Frontal cortex (tissue), 4 donors: ENCODE measurements around the gene CRYGD. TPM values are rescaled to one million over a fixed set of nuclear protein-coding genes. Genes with fewer than 3 reads are reported as not detected.
"Not testable (repeated sequence)": the region's sequence is repeated elsewhere in the genome, so short reads cannot be mapped to it uniquely, and the experiment has no call there.

Experiments used
- DNase-seq, 2 donors: peaks; one replicate each; pipeline ENCODE4 v3.0.0; 2012; ENCODE audit warnings: low spot score in 2 of 2
- FAIRE-seq: peaks from 2 replicates; lab custom pipeline; 2012; peaks lifted over from hg19 to GRCh38; lab: Jason Lieb, UNC
- total RNA-seq: library from RNA; depleted of rRNA; stranded (reverse); fragments of >200 nt; gene quantifications from one replicate; pipeline ENCODE4 v1.2.3, GENCODE V29; 2014
- donor health status: control.
- donor health status: control.
- donor health status: control.

The CRYGD gene
- total RNA-seq, 1 donor from 2014 or later: 2.4 TPM

- no peak for DNase-seq
Observed at GRCh38 chr2:208134928-208135586, 10.7 kb upstream of the CRYGD start.

GRCh38 chr2:208130712-208131110 is 6.4 kb upstream of the CRYGD start:
- FAIRE-seq (no peak), DNase-seq (no peak)

More at GRCh38 chr2:208134928-208135586, 10.7 kb upstream of the CRYGD start:
- no peak for FAIRE-seq

GRCh38 chr2:208129744-208130711 is 5.7 kb upstream of the CRYGD start, which contains the start of gene CRYGC:
Gene CRYGC, minus strand, starts transcription at chr2:208129828. Its CDS starts 36 bp downstream, at chr2:208129792.
- DNase-seq: no peak
- FAIRE-seq: no peak

- DNase-seq (no peak), FAIRE-seq (no peak)
Observed at GRCh38 chr2:208128136-208128535, 3.8 kb upstream of the CRYGD start.

GRCh38 chr2:208127090-208127489 is 2.8 kb upstream of the CRYGD start:
- FAIRE-seq (no peak), DNase-seq (no peak)

DNA sequence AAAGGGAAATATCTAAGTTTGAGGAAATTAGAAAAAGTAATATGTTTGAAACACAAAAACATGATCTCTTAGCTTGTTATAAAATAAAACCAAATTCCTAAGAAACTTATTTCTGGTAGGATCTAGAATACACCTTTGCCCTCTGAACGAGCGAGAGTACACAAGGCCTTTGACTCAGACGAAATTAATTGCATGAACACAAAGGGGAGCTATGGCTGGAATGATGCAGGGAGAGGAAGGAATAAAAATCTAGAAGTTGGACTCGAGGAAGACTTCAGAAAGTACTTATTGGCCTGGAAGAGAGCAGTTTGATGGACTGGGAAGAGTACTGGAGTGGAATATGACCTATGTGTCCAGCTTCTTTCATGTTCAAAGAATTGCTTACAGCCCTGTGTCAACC is 927 bp upstream of the CRYGD start:
- FAIRE-seq (no peak), DNase-seq (no peak)

- FAIRE-seq (peak; percentile 99), DNase-seq (no peak)
Observed at GRCh38 chr2:208122248-208122647, 2.1 kb downstream of the CRYGD start.

DNA sequence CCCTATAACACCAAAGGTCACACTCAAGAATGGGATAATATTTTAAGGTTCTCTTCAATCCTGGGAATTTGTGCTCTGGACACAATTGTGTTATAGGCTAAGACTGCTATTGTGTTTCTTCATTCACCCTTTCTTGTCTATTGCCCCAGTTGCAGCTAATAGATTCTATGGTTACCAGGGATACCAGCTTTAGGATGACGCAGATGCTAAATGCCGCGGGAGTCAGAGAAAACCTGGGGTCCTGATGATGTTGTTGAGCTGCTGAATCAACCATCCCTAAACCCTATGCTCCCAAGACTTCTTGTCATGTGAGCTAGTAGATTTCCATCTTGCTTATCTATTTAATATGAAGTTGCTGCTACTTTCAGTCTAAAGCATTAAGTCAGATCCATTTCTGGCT is 5.4 kb downstream of the CRYGD start:
- DNase-seq (no peak), FAIRE-seq (no peak)

GRCh38 chr2:208117390-208117789 is 6.9 kb downstream of the CRYGD start:
- FAIRE-seq, DNase-seq: not testable (repeated sequence)

DNA sequence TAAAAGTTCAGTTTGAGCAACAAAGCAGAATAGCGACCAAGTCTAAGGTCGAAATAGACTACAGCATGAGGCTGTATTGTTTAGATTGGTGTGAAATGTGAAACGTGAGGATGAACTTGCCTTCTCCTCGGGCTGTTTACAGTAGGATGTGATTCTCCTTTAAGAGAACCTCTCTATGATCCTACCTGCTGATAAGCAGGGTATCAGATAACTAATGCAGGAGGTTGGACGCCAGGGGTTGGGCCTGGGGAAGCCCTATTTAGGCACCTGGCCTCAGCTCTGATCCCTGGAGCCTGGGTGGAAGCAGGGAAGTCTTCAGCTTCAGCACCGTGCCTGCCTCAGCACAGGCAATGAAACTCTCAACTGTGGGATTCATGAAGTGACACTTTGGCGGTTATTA is 11.4 kb downstream of the CRYGD start:
- FAIRE-seq (no peak), DNase-seq (no peak)

- not testable (repeated sequence) for FAIRE-seq, DNase-seq
Observed at GRCh38 chr2:208112273-208112745, 12.0 kb downstream of the CRYGD start.

GRCh38 chr2:208103616-208104015 is 20.7 kb downstream of the CRYGD start:
- no peak for DNase-seq

GRCh38 chr2:208101716-208102631 is 22.4 kb downstream of the CRYGD start:
- DNase-seq (peak in 1 of 2 donors; percentile 42), FAIRE-seq (no peak)

More at GRCh38 chr2:208103616-208104015, 20.7 kb downstream of the CRYGD start:
- FAIRE-seq: no peak

GRCh38 chr2:208099682-208100470 is 24.4 kb downstream of the CRYGD start:
- FAIRE-seq (no peak), DNase-seq (no peak)

GRCh38 chr2:208098701-208099100 is 25.6 kb downstream of the CRYGD start:
- not testable (repeated sequence) for FAIRE-seq, DNase-seq

GRCh38 chr2:208098267-208098666 is 26.1 kb downstream of the CRYGD start:
- DNase-seq (no peak), FAIRE-seq (no peak)

GRCh38 chr2:208097801-208098200 is 26.5 kb downstream of the CRYGD start:
- no peak for DNase-seq
- FAIRE-seq: no peak

DNA sequence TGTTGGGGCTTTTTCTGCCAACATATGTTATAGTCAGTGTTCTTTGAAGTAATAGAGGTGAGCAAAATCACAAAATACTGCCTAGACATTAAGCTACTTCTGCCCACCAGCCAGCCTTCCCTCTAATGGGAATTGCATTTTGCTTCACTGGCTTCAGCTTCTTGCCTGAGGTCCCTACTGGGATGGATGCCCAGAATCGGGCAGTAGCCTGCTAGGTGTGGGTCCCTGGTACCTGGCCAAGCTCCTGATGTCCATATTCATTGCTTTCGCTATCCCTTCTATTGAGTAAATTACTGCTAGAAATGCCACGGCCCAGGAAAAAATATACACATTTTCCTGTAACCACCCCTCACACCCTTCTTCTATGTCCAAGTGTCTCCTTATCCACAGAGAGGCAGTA is 27.0 kb downstream of the CRYGD start:
- FAIRE-seq (no peak), DNase-seq (no peak)

DNA sequence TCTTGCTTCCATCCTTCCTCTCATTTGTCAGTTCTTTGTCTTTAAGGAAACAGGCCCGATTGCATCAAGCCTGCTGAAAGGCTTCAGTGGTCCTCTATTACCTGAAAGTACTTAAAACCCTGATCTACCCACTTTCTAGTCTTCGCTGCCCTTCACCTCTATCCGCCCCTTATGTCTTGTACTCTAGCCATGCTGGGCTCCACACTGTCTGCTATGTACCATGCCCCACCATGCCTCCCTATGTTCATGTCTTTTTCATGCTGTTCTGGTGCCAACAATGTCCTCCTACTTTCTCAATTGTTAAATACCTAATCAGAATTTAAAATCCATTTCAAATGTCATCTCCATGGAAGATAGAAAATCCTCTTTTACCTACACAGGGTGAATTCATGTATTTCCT is 28.2 kb downstream of the CRYGD start:
- FAIRE-seq: no peak
- DNase-seq: no peak
